SU-DHL-6 (cell line): ENCODE data around the gene DGKA.
"Not testable (repeated sequence)": the region's sequence is repeated elsewhere in the genome, so short reads cannot be mapped to it uniquely, and the experiment has no call there.

ENCODE experiments used
- H2AFZ ChIP-seq: fragments of 200-600 bp; sonication (generic); 2 replicates; pipeline ENCODE4 v1.6.1; 2014; ENCODE audit warnings: low read depth, mild to moderate bottlenecking, moderate library complexity, mixed read lengths, antibody characterized with exemption, low read length; ENCODE audit not compliant: severe bottlenecking
- H3F3A ChIP-seq: fragments of 200-600 bp; shearing (Covaris generic); 2 replicates; pipeline ENCODE4 v1.6.0; 2016; ENCODE audit warnings: antibody characterized with exemption, mild to moderate bottlenecking; ENCODE audit not compliant: insufficient read depth
- H3K27ac ChIP-seq: fragments of 200-600 bp; sonication (generic); 2 replicates; pipeline ENCODE4 v1.5.1; 2016; ENCODE audit warnings: low read depth, mild to moderate bottlenecking, low read length, moderate library complexity, mixed read lengths
- H3K27me3 ChIP-seq: fragments of 200-600 bp; sonication (generic), shearing (Covaris generic); 2 replicates; pipeline ENCODE4 v1.6.0; 2014; ENCODE audit warnings: mild to moderate bottlenecking, low read length
- H3K36me3 ChIP-seq: fragments of 200-600 bp; sonication (generic); 2 replicates; pipeline ENCODE4 v1.6.1; 2014; ENCODE audit warnings: mild to moderate bottlenecking, low read length, mixed read lengths
- H3K4me2 ChIP-seq: fragments of 300-600, 200-600 bp; shearing (Covaris generic), sonication (generic); 2 replicates; pipeline ENCODE4 v1.6.0; 2014; ENCODE audit warnings: low read length, low read depth, mild to moderate bottlenecking; ENCODE audit not compliant: poor library complexity, severe bottlenecking
- H3K4me3 ChIP-seq: fragments of 200-600 bp; sonication (generic); 2 replicates; pipeline ENCODE4 v1.5.1; 2014; ENCODE audit warnings: antibody characterized with exemption, low read length, mild to moderate bottlenecking, mixed read lengths; ENCODE audit not compliant: insufficient read depth, poor library complexity, severe bottlenecking
- H3K79me2 ChIP-seq: fragments of 200-600 bp; sonication (generic); 2 replicates; pipeline ENCODE4 v1.6.1; 2014; ENCODE audit warnings: mild to moderate bottlenecking, low read length, moderate library complexity; ENCODE audit not compliant: insufficient read depth
- H3K9ac ChIP-seq: fragments of 200-600 bp; sonication (generic); 2 replicates; pipeline ENCODE4 v1.7.0; 2014; ENCODE audit warnings: mild to moderate bottlenecking, low read length
- H3K9me2 ChIP-seq: fragments of 200-600 bp; sonication (generic); replicated peaks from 2 replicates; pipeline ENCODE4 v1.6.1; 2014; ENCODE audit warnings: low read length; ENCODE audit not compliant: insufficient read depth
- H3K9me3 ChIP-seq: fragments of 200-600 bp; sonication (generic); 2 replicates; pipeline ENCODE4 v1.6.1; 2014; ENCODE audit warnings: low read length, mixed read lengths; ENCODE audit not compliant: insufficient read depth
- H4K20me1 ChIP-seq: fragments of 200-600 bp; sonication (generic); 2 replicates; pipeline ENCODE4 v1.6.1; 2014; ENCODE audit warnings: low read depth, mild to moderate bottlenecking, antibody characterized with exemption, low read length, moderate library complexity, mixed read lengths
- CTCF ChIP-seq: fragments of 200-600 bp; sonication (generic); IDR thresholded peaks from one replicate; pipeline ENCODE4 v1.5.1; 2017; ENCODE audit warnings: antibody characterized with exemption, mild to moderate bottlenecking, low read length, moderate library complexity; ENCODE audit not compliant: insufficient read depth, poor library complexity, severe bottlenecking
- EZH2phosphoT487 ChIP-seq: fragments of 200-600 bp; sonication (generic), shearing (Covaris generic); conservative IDR thresholded peaks from 2 replicates; pipeline ENCODE4 v1.6.1; 2018; ENCODE audit warnings: mild to moderate bottlenecking, antibody characterized with exemption, low read length, moderate library complexity, mixed read lengths

Gene DGKA

DNA sequence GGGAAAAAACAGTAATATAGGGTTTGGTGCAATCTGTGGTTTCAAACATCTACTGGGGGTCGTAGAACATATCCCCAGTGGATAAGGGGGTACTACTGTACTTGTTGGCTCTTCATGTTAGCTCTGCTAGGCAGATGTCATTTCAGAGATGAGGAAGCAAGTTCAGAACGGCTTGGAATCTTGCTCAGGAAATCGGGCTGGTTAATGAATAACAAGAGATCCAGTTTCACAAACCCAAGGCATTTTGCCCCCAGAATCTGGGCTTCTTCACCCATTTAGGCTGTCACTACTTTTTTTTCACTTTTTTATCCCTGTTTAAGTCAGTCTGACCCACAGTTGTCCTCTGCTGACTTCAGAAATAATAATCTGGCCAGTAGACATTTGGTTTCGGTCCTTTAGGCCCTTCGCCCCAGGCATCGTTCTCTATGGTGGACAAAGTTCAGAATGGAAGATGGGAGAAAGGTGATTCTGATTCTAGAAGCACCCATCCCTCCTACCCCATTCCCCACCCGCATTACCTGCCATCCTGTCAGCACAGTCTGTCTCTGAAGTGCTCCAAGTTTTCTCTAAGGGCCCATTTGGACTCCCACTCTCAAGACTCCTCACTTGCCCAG, 70.6 kb downstream of the DGKA start:
- Histone ChIP-seq H2AFZ (no peak overlapping the region), H3K27ac (no peak overlapping the region), H4K20me1 (no peaks in the 10 kb centered on the region), H3F3A (no peaks in the 10 kb centered on the region), H3K36me3 (no peaks in the 10 kb centered on the region), H3K4me3 (no peak overlapping the region), H3K9me3 (no peaks in the 10 kb centered on the region), H3K9me2 (no peaks in the 10 kb centered on the region), H3K4me2 (no peak overlapping the region), H3K27me3 (no peaks in the 10 kb centered on the region), H3K9ac (no peak overlapping the region), H3K79me2 (no peaks in the 10 kb centered on the region)
- TF ChIP-seq EZH2phosphoT487, result no peak
- TF ChIP-seq CTCF, result no peak

- H3K79me2 ChIP-seq, H3K27ac ChIP-seq, H3K9me2 ChIP-seq, H3K4me3 ChIP-seq, H3K9me3 ChIP-seq, H3K4me2 ChIP-seq, H3K36me3 ChIP-seq, H3K9ac ChIP-seq, H3K27me3 ChIP-seq, H2AFZ ChIP-seq, H3F3A ChIP-seq, H4K20me1 ChIP-seq: not testable (repeated sequence)
Observed at GRCh38 chr12:56003376-56003775, 72.4 kb downstream of the DGKA start.
